Hepatocyte (in vitro differentiated cells): Measurements from ENCODE around the gene FOXA1. TPM values are rescaled to one million over a fixed set of nuclear protein-coding genes. Genes with fewer than 3 reads are reported as not detected.

Experiments used
- DNase-seq: peaks from one replicate; pipeline ENCODE4 v3.0.0-alpha.2; 2016; ENCODE audit warnings: low spot score
- H2AFZ ChIP-seq: fragments of 200-600 bp; sonication (generic); 2 replicates; pipeline ENCODE4 v1.6.0; 2016; ENCODE audit warnings: antibody characterized with exemption, mild to moderate bottlenecking
- H3K27ac ChIP-seq: fragments of 200-600 bp; sonication (generic); 2 replicates; pipeline ENCODE4 v1.5.1; 2016; ENCODE audit warnings: mild to moderate bottlenecking
- H3K27me3 ChIP-seq: fragments of 200-600 bp; sonication (generic); 2 replicates; pipeline ENCODE4 v1.6.1; 2016
- H3K36me3 ChIP-seq: fragments of 200-600 bp; sonication (generic); replicated peaks from 2 replicates; pipeline ENCODE4 v1.5.1; 2016; ENCODE audit warnings: low read depth; ENCODE audit not compliant: insufficient read depth
- H3K4me1 ChIP-seq: fragments of 200-600 bp; sonication (generic); 2 replicates; pipeline ENCODE4 v1.5.1; 2016; ENCODE audit warnings: mild to moderate bottlenecking, moderate library complexity; ENCODE audit not compliant: insufficient read depth
- H3K4me2 ChIP-seq: fragments of 200-600 bp; sonication (generic); 2 replicates; pipeline ENCODE4 v1.6.0; 2016
- H3K4me3 ChIP-seq: fragments of 200-600 bp; sonication (generic); 2 replicates; pipeline ENCODE4 v1.5.1; 2016; ENCODE audit warnings: mild to moderate bottlenecking
- H3K79me2 ChIP-seq: fragments of 200-600 bp; sonication (generic); 2 replicates; pipeline ENCODE4 v1.6.0; 2017; ENCODE audit warnings: mild to moderate bottlenecking
- H3K9me2 ChIP-seq: fragments of 200-600 bp; sonication (generic); replicated peaks from 2 replicates; pipeline ENCODE4 v1.6.0; 2017; ENCODE audit warnings: mild to moderate bottlenecking; ENCODE audit not compliant: insufficient read depth
- H3K9me3 ChIP-seq: fragments of 200-600 bp; sonication (generic); 2 replicates; pipeline ENCODE4 v1.5.1; 2016; ENCODE audit warnings: low read depth, mild to moderate bottlenecking
- H4K20me1 ChIP-seq: fragments of 200-600 bp; sonication (generic); 2 replicates; pipeline ENCODE4 v1.6.0; 2016; ENCODE audit warnings: mild to moderate bottlenecking; ENCODE audit not compliant: insufficient read depth, poor library complexity, severe bottlenecking
- EZH2 ChIP-seq: fragments of 200-600 bp; sonication (generic); IDR thresholded peaks from 2 replicates; pipeline ENCODE4 v1.6.1; 2016; ENCODE audit warnings: antibody characterized with exemption, mild to moderate bottlenecking, borderline replicate concordance
- EZH2phosphoT487 ChIP-seq: fragments of 200-600 bp; sonication (generic); IDR thresholded peaks from one replicate; pipeline ENCODE4 v1.6.1; 2018; ENCODE audit warnings: antibody characterized with exemption, mild to moderate bottlenecking, low read depth, moderate library complexity; ENCODE audit not compliant: unreplicated experiment, severe bottlenecking
- WGBS: methylation state at CpG from one replicate; pipeline ENCODE4 v1.1.6; 2016; ENCODE audit warnings: low lambda C conversion rate; ENCODE audit errors: missing lambda C conversion rate; 5-methylcytosine and 5-hydroxymethylcytosine counted together
- polyA plus RNA-seq: library from polyadenylated mRNA; unstranded; fragments of >200 nt; fragmentation: Nextera tagmentation; extraction: Ambion mirVana; gene quantifications from 2 replicates; pipeline ENCODE4 v1.2.1, GENCODE V29; 2016
- total RNA-seq: library from RNA; depleted of rRNA; stranded (reverse); fragments of >200 nt; gene quantifications from 2 replicates; pipeline ENCODE4 v1.2.3, GENCODE V29; 2014
- TF ChIP-seq, protein P1 (sequence below): fragments of 200-600 bp; sonication (generic); IDR thresholded peaks from 2 replicates; pipeline ENCODE4 v1.5.1; 2016; ENCODE audit warnings: antibody characterized with exemption, mild to moderate bottlenecking; ENCODE audit not compliant: poor library complexity

The FOXA1 gene
- total and polyA plus RNA-seq, 2 experiments from 2014 or later = 85.7 to 89.2 TPM

- Histone ChIP-seq H3K27ac (peak overlapping the region; percentile 76), H3K27me3 (no peaks in the 10 kb centered on the region), H3K4me1 (no peaks in the 10 kb centered on the region), H4K20me1 (no peaks in the 10 kb centered on the region), H3K9me2 (no peaks in the 10 kb centered on the region), H3K79me2 (peaks cover 26% of the 10 kb centered on the region), H3K4me3 (peak overlapping the region; percentile 3), H3K4me2 (peak overlapping the region; percentile 58), H2AFZ (no peak overlapping the region), H3K36me3 (no peaks in the 10 kb centered on the region), H3K9me3 (no peaks in the 10 kb centered on the region)
- 7% methylated on average over 3 of the region's 3 CpGs for WGBS
- TF ChIP-seq EZH2phosphoT487 (no peak), EZH2 (no peak)
- TF ChIP-seq, protein P1, sequence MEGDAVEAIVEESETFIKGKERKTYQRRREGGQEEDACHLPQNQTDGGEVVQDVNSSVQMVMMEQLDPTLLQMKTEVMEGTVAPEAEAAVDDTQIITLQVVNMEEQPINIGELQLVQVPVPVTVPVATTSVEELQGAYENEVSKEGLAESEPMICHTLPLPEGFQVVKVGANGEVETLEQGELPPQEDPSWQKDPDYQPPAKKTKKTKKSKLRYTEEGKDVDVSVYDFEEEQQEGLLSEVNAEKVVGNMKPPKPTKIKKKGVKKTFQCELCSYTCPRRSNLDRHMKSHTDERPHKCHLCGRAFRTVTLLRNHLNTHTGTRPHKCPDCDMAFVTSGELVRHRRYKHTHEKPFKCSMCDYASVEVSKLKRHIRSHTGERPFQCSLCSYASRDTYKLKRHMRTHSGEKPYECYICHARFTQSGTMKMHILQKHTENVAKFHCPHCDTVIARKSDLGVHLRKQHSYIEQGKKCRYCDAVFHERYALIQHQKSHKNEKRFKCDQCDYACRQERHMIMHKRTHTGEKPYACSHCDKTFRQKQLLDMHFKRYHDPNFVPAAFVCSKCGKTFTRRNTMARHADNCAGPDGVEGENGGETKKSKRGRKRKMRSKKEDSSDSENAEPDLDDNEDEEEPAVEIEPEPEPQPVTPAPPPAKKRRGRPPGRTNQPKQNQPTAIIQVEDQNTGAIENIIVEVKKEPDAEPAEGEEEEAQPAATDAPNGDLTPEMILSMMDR = no peak
- DNase-seq = peak; percentile 25
Observed at GRCh38 chr14:37566811-37567371, 28.2 kb downstream of the FOXA1 start.

GRCh38 chr14:37565550-37565949 is 29.5 kb downstream of the FOXA1 start:
- Histone ChIP-seq H3K4me2 (peak overlapping the region; percentile 58), H3K36me3 (no peaks in the 10 kb centered on the region), H2AFZ (no peak overlapping the region), H3K27me3 (no peaks in the 10 kb centered on the region), H4K20me1 (no peaks in the 10 kb centered on the region), H3K79me2 (peaks cover 34% of the 10 kb centered on the region), H3K9me3 (no peaks in the 10 kb centered on the region), H3K4me1 (no peaks in the 10 kb centered on the region), H3K9me2 (no peaks in the 10 kb centered on the region), H3K4me3 (no peak overlapping the region), H3K27ac (peak overlapping the region; percentile 76)
- DNase-seq = no peak
- TF ChIP-seq EZH2 = no peak
- TF ChIP-seq, protein P1 = peak; percentile 43
- 82% methylated on average over 1 of the region's 1 CpG for WGBS

DNA sequence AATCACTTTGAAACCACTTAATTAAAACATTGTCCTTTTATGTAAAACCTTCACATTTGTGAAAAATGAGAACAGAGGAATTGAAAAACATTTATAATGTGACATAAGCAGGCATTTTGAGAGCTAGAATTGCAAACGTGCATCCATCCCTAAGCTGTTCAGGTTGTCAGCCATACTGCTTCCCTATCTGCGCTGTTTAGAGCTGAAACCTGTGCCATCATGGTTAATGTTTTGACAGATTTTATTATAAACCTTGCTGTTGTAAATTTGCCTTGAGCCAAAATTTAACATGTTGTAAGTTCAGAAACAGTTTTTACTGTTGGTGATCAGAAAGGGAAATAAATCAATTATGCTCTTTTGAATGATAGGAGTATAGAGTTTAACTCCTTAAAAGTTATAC is 31.9 kb downstream of the FOXA1 start:
- Histone ChIP-seq H3K27me3 (no peaks in the 10 kb centered on the region), H3K27ac (peak overlapping the region; percentile 76), H3K9me2 (no peaks in the 10 kb centered on the region), H3K4me2 (peak overlapping the region; percentile 58), H3K9me3 (no peaks in the 10 kb centered on the region), H3K4me3 (no peak overlapping the region), H3K79me2 (peaks cover 37% of the 10 kb centered on the region), H3K4me1 (peaks cover 9% of the 10 kb centered on the region), H3K36me3 (no peaks in the 10 kb centered on the region), H4K20me1 (no peaks in the 10 kb centered on the region), H2AFZ (no peak overlapping the region)
- TF ChIP-seq EZH2 (no peak), EZH2phosphoT487 (no peak)
- TF ChIP-seq, protein P1 = no peak
- WGBS = 66% methylated on average over 2 of the region's 2 CpGs
- DNase-seq = no peak
